ENCODE results near the gene CDC45. TPM values are rescaled to one million over a fixed set of nuclear protein-coding genes. Genes with fewer than 3 reads are reported as not detected.

CDC45 gene
- total and polyA plus RNA-seq, 2 donors from 2014 or later = 0.32 to 1.1 TPM

GRCh38 chr22:19473578-19473977 lies 6.1 kb upstream of the CDC45 start:
- no peak overlapping the region for H3K9ac ChIP-seq (ENCODE audit: low read length in 3 of 3)
- DNase-seq (no peak), FAIRE-seq (no peak)
- TF ChIP-seq CTCF (IDR thresholded peaks at IDR 0.05; ENCODE audit: borderline replicate concordance, extremely low read depth, insufficient read depth) = no peak
- H3K27me3 ChIP-seq (ENCODE audit: control insufficient read depth, insufficient read depth, low read length) = no peaks in the 10 kb centered on the region
- peaks cover 0 to 43% (median 40%) of the 10 kb centered on the region in 3 donors for H3K36me3 ChIP-seq (ENCODE audit: control insufficient read depth in 2 of 3, insufficient read depth in 3 of 3, low read length in 3 of 3)
- no peak overlapping the region for H3K4me3 ChIP-seq (ENCODE audit: low read length in 3 of 3)
- no peaks in the 10 kb centered on the region for H3K9me3 ChIP-seq (ENCODE audit: control insufficient read depth in 2 of 3, insufficient read depth in 1 of 3, low read length in 3 of 3)
- intact Hi-C loops (cut with DNase I) = no loop called here
- peaks cover 0 to 4% (median 4%) of the 10 kb centered on the region in 3 donors for H3K4me1 ChIP-seq (ENCODE audit: control insufficient read depth in 2 of 3, insufficient read depth in 2 of 3, low read depth in 1 of 3, low read length in 3 of 3)
- no peak overlapping the region for H3K27ac ChIP-seq (ENCODE audit: low read depth in 2 of 2, low read length in 2 of 2)

GRCh38 chr22:19476023-19476422 lies 3.7 kb upstream of the CDC45 start:
- FAIRE-seq (no peak), DNase-seq (no peak)
- Histone ChIP-seq H3K36me3 (ENCODE audit: control insufficient read depth in 2 of 3, insufficient read depth in 3 of 3, low read length in 3 of 3) (peaks cover 0 to 23% (median 22%) of the 10 kb centered on the region in 3 donors), H3K27me3 (ENCODE audit: control insufficient read depth, insufficient read depth, low read length) (no peaks in the 10 kb centered on the region), H3K9ac (ENCODE audit: low read length in 3 of 3) (no peak overlapping the region), H3K27ac (ENCODE audit: low read depth in 2 of 2, low read length in 2 of 2) (no peak overlapping the region), H3K4me1 (ENCODE audit: control insufficient read depth in 2 of 3, insufficient read depth in 2 of 3, low read depth in 1 of 3, low read length in 3 of 3) (peaks cover 0 to 4% (median 4%) of the 10 kb centered on the region in 3 donors), H3K9me3 (ENCODE audit: control insufficient read depth in 2 of 3, insufficient read depth in 1 of 3, low read length in 3 of 3) (no peaks in the 10 kb centered on the region), H3K4me3 (ENCODE audit: low read length in 3 of 3) (no peak overlapping the region)
- intact Hi-C loops (cut with DNase I) = no loop called here
- no peak for TF ChIP-seq CTCF (IDR thresholded peaks at IDR 0.05; ENCODE audit: borderline replicate concordance, extremely low read depth, insufficient read depth)

- Histone ChIP-seq H3K27me3 (ENCODE audit: control insufficient read depth, insufficient read depth, low read length) (no peaks in the 10 kb centered on the region), H3K36me3 (ENCODE audit: control insufficient read depth in 2 of 3, insufficient read depth in 3 of 3, low read length in 3 of 3) (peaks cover 0 to 15% (median 12%) of the 10 kb centered on the region in 3 donors), H3K9ac (ENCODE audit: low read length in 3 of 3) (peak overlapping the region; percentile 49 to 72 (median 50)), H3K4me1 (ENCODE audit: control insufficient read depth in 2 of 3, insufficient read depth in 2 of 3, low read depth in 1 of 3, low read length in 3 of 3) (peaks cover 0 to 4% (median 4%) of the 10 kb centered on the region in 3 donors), H3K4me3 (ENCODE audit: low read length in 3 of 3) (peak overlapping the region; percentile 54 to 98 (median 91)), H3K9me3 (ENCODE audit: control insufficient read depth in 2 of 3, insufficient read depth in 1 of 3, low read length in 3 of 3) (no peaks in the 10 kb centered on the region), H3K27ac (ENCODE audit: low read depth in 2 of 2, low read length in 2 of 2) (no peak overlapping the region)
- TF ChIP-seq CTCF (IDR thresholded peaks at IDR 0.05; ENCODE audit: borderline replicate concordance, extremely low read depth, insufficient read depth) = peak; percentile 20
- peak in 1 of 5 donors; percentile 26 for DNase-seq
- no peak for FAIRE-seq
- intact Hi-C loops (cut with DNase I) = no loop called here
Observed at GRCh38 chr22:19477321-19478044, 2.2 kb upstream of the CDC45 start.

Data from kidney (tissue), 14 donors.